NCI-H510A (cell line): ENCODE measurements around the gene ATF6B.

Experiments
- DNase-seq: peaks from one replicate; lab custom pipeline; 2025; lab: John Stamatoyannopoulos, UW

Gene ATF6B

GRCh38 chr6:32131439-32131948 is 3.4 kb upstream of the ATF6B start:
- DNase-seq: no peak

GRCh38 chr6:32129297-32130088 is 1.4 kb upstream of the ATF6B start:
- no peak for DNase-seq

DNA sequence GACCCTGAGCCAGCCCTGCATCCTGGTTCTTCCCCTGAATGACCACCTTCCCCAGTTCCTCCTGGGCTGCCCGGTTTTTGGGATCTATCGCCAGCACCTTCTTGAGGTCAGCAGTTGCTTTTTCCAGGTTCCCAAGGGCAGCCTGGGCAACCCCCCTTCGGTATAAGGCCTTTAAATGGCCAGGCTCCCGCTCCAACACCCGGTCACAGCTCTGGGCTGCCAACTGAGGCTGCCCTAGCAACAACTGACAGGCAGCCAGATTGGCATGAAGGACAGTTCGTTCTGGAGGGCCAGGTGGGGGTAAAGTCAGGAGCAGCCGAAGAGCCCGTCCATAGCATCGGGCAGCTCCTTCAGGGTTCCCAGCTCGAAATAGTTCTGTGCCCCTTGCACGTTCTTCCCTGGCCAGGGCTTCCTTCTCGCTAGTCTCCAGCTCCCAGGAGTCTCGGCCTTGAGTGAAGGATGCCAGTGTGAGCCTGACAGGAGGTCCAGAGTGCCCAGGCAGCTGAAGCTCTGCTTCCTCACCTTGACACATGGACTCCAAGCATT is 778 bp upstream of the ATF6B start:
- DNase-seq: no peak

GRCh38 chr6:32127409-32127716 is 683 bp downstream of the ATF6B start:
- no peak for DNase-seq

GRCh38 chr6:32126880-32127279 is 1.2 kb downstream of the ATF6B start:
- DNase-seq: no peak

DNA sequence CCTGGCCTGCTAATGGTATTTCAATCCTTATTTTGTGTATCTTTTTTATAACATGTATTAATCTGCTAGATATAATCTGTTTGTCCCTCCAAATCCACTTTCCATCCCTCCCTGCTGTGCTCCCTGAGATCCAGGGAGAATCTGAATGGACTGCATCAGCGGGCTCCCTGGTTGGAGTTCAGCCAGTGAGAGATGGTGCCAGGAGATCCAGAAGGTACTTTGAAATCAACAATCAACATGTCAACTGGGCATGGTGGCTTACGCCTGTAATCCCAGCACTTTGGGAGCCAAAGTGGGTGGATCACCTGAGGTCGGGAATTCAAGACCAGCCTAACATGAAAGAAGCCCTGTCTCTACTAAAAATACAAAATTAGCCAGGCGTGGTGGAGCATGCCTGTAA is 4.4 kb downstream of the ATF6B start:
- no peak for DNase-seq

GRCh38 chr6:32120573-32121059 is 7.4 kb downstream of the ATF6B start:
- no peak for DNase-seq

- peak; percentile 10 for DNase-seq
Measured at GRCh38 chr6:32118782-32119628, 9.0 kb downstream of the ATF6B start.

GRCh38 chr6:32117461-32117860 is 10.6 kb downstream of the ATF6B start:
- DNase-seq: no peak

- no peak for DNase-seq
Measured at GRCh38 chr6:32116674-32117073, 11.4 kb downstream of the ATF6B start.

GRCh38 chr6:32115623-32116022 is 12.4 kb downstream of the ATF6B start:
- DNase-seq: no peak

DNA sequence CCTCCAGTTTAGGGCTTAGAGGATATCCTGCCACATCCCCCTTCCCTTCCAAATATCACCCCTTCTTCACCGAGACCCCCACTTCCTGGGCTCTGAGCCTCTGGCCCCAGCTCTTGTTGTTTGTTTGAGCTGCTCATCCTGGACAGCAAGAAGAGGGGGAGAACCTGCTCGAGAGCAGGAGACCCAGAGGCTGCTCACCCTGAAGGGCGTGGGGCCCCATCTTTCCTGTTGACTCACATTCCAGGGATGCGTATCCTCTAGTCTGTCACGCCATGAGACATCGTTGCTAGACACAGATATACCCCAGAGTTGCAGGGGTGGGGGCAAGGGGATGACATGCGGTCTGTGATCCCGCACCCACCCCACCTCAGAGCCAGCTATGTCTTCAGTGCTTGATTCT is 13.2 kb downstream of the ATF6B start:
- DNase-seq: no peak

DNA sequence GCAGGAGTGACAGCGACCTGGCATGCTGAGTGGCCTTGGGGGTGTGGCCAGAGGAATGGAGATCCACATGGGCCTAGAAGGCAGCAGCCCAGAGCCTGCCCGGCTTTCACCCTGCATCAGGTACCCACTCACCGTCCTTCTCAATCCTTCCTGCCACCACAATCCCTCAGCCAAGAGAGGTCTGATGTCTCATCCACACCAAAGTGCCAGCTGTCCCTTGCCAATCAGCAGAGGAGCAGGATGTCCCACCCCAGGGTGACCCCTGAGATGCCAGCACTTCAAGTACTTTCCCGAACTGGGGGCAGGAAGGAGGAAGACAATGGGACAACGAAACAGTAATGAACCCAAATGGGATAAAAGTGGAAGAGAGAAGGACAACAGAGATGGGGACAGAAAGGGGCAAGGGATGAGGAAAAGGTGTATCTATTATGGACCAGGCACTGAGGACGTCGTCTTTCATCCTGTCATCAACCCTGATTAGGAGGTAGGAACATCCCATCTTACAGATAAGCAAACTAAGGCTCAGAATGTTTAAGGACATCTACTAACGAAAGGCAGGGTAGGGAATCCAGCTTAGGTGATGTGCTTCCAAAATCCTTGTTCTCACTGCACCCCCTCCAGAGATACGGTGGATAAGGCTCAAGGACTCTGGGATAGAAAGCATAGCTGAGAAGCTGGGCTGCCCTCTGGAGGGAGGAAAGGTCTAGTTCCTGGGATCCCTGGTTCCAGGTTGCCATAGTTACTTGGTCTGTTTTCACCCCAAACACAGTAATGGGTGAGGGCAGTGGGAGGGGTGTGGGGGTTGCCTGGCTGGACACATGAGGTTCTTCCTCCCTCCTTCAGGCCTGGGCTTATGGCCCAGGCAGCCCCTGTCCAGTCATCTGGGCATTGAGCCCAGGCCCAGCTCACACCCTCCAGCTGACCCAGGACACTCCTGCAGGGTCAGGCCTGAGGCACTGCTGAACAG is 14.4 kb downstream of the ATF6B start:
- DNase-seq: no peak

DNA sequence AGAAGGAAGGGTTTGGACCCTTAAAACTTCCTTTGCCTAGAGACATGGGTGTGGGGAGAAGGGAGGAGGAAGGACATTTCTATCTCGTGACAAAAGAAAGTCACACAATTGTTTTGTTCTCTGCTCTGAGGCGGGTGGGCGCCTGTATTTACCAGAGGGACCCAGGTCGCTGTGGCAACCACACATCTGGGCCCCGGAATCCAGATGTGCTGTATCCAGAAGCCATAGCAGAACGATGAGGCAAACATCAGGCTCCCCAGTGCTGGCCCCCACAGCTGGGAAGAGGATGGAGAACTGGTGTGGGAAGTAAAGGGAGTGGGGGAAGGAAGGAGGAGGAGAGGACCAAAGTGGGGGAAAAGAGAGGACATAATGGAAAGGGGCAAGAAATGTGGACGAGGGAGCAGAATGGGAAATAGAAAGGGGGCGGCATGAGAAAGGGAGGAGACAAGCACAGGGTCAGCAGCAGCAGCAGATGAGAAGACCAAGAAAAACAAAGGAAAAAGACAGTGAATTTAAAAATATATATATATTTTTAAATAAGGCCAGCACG is 15.5 kb downstream of the ATF6B start:
- DNase-seq: no peak

DNA sequence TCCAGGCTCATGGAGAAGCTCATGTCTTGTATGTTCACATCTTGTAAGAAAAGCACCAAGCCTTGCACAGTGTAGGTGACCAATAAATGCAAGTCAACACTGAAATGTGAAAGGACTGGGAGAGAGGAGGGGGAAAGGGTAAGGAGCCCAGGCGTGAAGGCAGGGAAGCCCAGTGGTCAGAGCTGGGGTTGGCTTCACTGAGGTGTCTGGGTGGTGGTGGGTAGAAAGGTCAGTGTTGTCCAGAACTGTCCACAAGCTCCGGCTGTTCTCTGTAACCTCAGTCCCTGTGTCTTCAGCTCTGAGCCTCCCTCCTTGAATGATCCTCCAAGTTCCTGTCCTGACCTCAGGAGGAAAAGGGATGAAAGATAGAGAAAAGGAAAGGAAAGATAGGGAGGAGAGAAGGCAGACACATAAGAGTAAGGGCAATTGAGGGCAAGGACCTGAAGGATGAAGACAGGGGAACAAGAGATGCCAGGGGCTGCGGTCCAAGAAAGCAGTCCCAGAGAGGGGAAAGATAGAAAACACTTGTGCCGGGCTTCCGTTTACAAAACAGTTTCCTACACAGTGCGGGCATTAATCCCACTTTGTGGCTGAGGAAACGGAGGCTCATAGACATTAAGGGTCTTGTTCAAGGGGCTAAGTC is 16.5 kb downstream of the ATF6B start:
- no peak for DNase-seq

- DNase-seq: no peak
Measured at GRCh38 chr6:32110632-32111031, 17.4 kb downstream of the ATF6B start.

- no peak for DNase-seq
Measured at GRCh38 chr6:32109765-32110160, 18.3 kb downstream of the ATF6B start.

GRCh38 chr6:32109114-32109764 is 18.8 kb downstream of the ATF6B start, which contains the start of gene TNXB:
Gene TNXB (minus strand): TSS chr6:32109338. CDS start chr6:32098198, 11,140 bp downstream.
- no peak for DNase-seq

GRCh38 chr6:32108727-32109113 is 19.3 kb downstream of the ATF6B start:
- DNase-seq: no peak

DNA sequence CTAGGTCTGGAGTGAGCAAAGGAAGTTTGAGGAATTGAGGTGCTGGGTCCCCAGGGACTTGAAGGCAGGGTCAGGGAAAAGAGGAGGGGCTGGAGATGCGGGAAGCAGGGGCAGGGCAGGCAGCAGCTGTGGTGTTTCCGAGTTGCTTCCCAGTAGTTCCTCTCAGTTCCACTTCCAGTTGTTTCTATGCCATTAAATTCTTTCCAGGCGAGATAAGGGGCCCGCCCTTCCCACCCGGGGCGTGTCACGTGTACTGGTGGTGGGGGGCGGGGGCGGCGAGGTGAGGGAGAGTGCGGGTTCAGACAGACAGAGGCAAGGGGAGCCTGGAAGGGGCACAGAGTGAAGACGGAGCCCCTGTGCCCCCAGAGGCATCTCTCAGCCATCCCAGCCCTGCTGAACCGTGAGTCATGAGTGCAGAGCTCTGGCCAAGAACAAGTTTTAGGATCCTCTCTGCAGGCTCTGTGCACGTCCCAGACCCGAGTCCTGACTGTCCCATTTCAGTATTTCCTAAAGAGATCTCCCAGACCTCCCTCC is 19.9 kb downstream of the ATF6B start:
- no peak for DNase-seq
